K562 (cell line): Measurements from ENCODE around the gene DCAF17. TPM values are rescaled to one million over a fixed set of nuclear protein-coding genes. Genes with fewer than 3 reads are reported as not detected.

ENCODE experiments used
- CEBPG ChIP-seq, 3 experiments: fragments of 200-800 bp in 1 of 3; sonication (Bioruptor generic) in 1 of 3; sonication (generic) in 1 of 3; formaldehyde crosslinking in 1 of 3; IDR thresholded peaks in 2 of 3; conservative IDR thresholded peaks in 1 of 3; 2 replicates each; pipeline versions ENCODE4 v1.6.1 to v1.8.0; 2016 to 2022; ENCODE audit warnings: missing compliant biosample characterization in 2 of 3, missing genetic modification characterization in 2 of 3, mild to moderate bottlenecking in 1 of 3, missing genetic modification reagents in 1 of 3
- HSF4 ChIP-seq: fragments of 250-450 bp; sonication (Bioruptor Pico); IDR thresholded peaks from 2 replicates; pipeline ENCODE4 v2.1.2; 2022; ENCODE audit warnings: mild to moderate bottlenecking, moderate library complexity, borderline replicate concordance
- KDM1A ChIP-seq, 2 experiments: fragments of 450-650 bp; IDR thresholded peaks; 2 replicates each; pipeline ENCODE4 v1.6.1; 2016; ENCODE audit warnings: mild to moderate bottlenecking in 2 of 2
- KLF6 ChIP-seq: fragments of 250-450 bp; sonication (Bioruptor Pico); IDR thresholded peaks from 2 replicates; pipeline ENCODE4 v1.4.0; 2020; ENCODE audit warnings: mild to moderate bottlenecking, moderate library complexity, borderline replicate concordance
- MECOM ChIP-seq: fragments of 250-450 bp; sonication (Bioruptor Pico); IDR thresholded peaks from 2 replicates; pipeline ENCODE4 v1.8.0; 2022; ENCODE audit warnings: inconsistent platforms
- MGA ChIP-seq: fragments of 450-650 bp; IDR thresholded peaks from 2 replicates; pipeline ENCODE4 v1.6.1; 2016; ENCODE audit warnings: mild to moderate bottlenecking, moderate library complexity
- MYC ChIP-seq, 2 experiments: fragments of 250-450 bp in 1 of 2; sonication (Bioruptor Pico) in 1 of 2; IDR thresholded peaks; 2 replicates each; pipeline versions ENCODE4 v1.5.1 to v1.6.1; 2012 to 2021; ENCODE audit warnings: low read depth in 2 of 2, borderline replicate concordance in 1 of 2, improper control_type of control experiment in 1 of 2, low read length in 1 of 2, mild to moderate bottlenecking in 1 of 2, moderate library complexity in 1 of 2
- NKRF ChIP-seq: fragments of 450-650 bp; IDR thresholded peaks from 2 replicates; pipeline ENCODE4 v1.6.1; 2016; ENCODE audit warnings: borderline replicate concordance
- POLR2B ChIP-seq: fragments of 450-650 bp; IDR thresholded peaks from 2 replicates; pipeline ENCODE4 v1.6.1; 2018; ENCODE audit warnings: low read depth; ENCODE audit not compliant: partially characterized antibody
- ZNF511 ChIP-seq: sonication (generic); formaldehyde crosslinking; IDR thresholded peaks from 2 replicates; pipeline ENCODE4 v1.8.0; 2022; ENCODE audit warnings: mild to moderate bottlenecking, missing genetic modification reagents
- ZNF696 ChIP-seq: fragments of 250-450 bp; sonication (Bioruptor Pico); conservative IDR thresholded peaks from 2 replicates; pipeline ENCODE4 v1.4.0; 2020; ENCODE audit warnings: mild to moderate bottlenecking, moderate library complexity
- polyA plus RNA-seq, 8 experiments: library from polyadenylated mRNA; depleted of rRNA in 4 of 8; stranded (reverse) in 5 of 8; unstranded in 3 of 8; fragments of >200 nt; fragmentation: Nextera tagmentation in 2 of 8; fragmentation: Illumina TruSeq in 1 of 8; extraction: Ambion mirVana in 2 of 8; extraction: Trizol in 1 of 8; gene quantifications; 2 replicates each; pipeline versions ENCODE4 v1.2.1 to v1.2.3, GENCODE V29; 2011 to 2014; ENCODE audit warnings: inconsistent platforms in 1 of 8, missing spikeins in 1 of 8
- total RNA-seq, 7 experiments: library from RNA; depleted of rRNA in 6 of 7; stranded (reverse); fragments of >200 nt in 6 of 7; fragmentation: Illumina TruSeq in 2 of 7; extraction: Trizol in 2 of 7; gene quantifications; 2 replicates each; pipeline versions ENCODE4 v1.2.1 to v1.2.3, GENCODE V29; 2011 to 2021; ENCODE audit warnings: low replicate concordance in 1 of 7

The DCAF17 gene
- total and polyA plus RNA-seq, 9 of the 15 experiments (the other 6 are each of a cell fraction or from before 2014, with no cell fraction given): 10.0 to 38.5 (median 27.1) TPM

- 0 out of 2 replicates have a peak, but pooled peaks have one; percentile 19 for TF ChIP-seq HSF4 (CRISPR knock-in tag)
- no peak for TF ChIP-seq ZNF696 (CRISPR knock-in tag)
- peak; percentile 73; the same call in 1 of the 2 replicates for TF ChIP-seq MECOM (CRISPR knock-in tag)
- peak; percentile 59; the same call in 1 of the 2 replicates for TF ChIP-seq KLF6
- peak; percentile 63 for TF ChIP-seq POLR2B
- peak; percentile 66 for TF ChIP-seq CEBPG (CRISPR knock-in tag; IDR thresholded peaks at IDR 0.05)
- TF ChIP-seq CEBPG (tag; conservative IDR thresholded peaks at IDR 0.05 in 1 of 2, IDR thresholded peaks at IDR 0.05 in 1 of 2): peak in 1 of 2 experiments; percentile 58; a peak in 3 of 4 replicates
- TF ChIP-seq ZNF511 (CRISPR knock-in tag): peak; percentile 93
- peak; percentile 92 for TF ChIP-seq NKRF
- TF ChIP-seq MYC (IDR thresholded peaks at IDR 0.05; ENCODE audit: low read depth, low read length): peak; percentile 98
- TF ChIP-seq MYC (CRISPR knock-in tag; IDR thresholded peaks at IDR 0.05; ENCODE audit: borderline replicate concordance, low read depth): peak; percentile 87
- peak; percentile 91 for TF ChIP-seq MGA
- TF ChIP-seq KDM1A (IDR thresholded peaks at IDR 0.05): 0 out of 4 replicates have a peak, but pooled peaks of 1 of the 2 experiments have one; percentile 6
Measured at GRCh38 chr2:171432969-171433762, 860 bp upstream of the DCAF17 start (continued).
